Activated CD8-positive, alpha-beta memory T cell treated with anti-CD3 and anti-CD28 coated beads, Interleukin-2, amount 50 U/mL, for 24 hours (primary cell): ENCODE measurements around the gene STEAP1B.

Source experiments
- DNase-seq: peaks from one replicate; pipeline ENCODE4 v3.0.0-alpha.2; 2020; ENCODE audit errors: extremely low read depth

STEAP1B gene

GRCh38 chr7:22400150-22400814, 99.7 kb downstream of the STEAP1B start:
- no peak for DNase-seq

GRCh38 chr7:22399546-22399945, 100.4 kb downstream of the STEAP1B start:
- no peak for DNase-seq

GRCh38 chr7:22399091-22399490, 100.9 kb downstream of the STEAP1B start:
- no peak for DNase-seq

GRCh38 chr7:22397981-22398380, 102.0 kb downstream of the STEAP1B start:
- DNase-seq, result no peak

- DNase-seq, result no peak
These were observed 104.8 kb downstream of the STEAP1B start for GRCh38 chr7:22395222-22395621.

GRCh38 chr7:22394739-22395138, 105.2 kb downstream of the STEAP1B start:
- no peak for DNase-seq

GRCh38 chr7:22393913-22394729, 105.9 kb downstream of the STEAP1B start:
- no peak for DNase-seq

- DNase-seq, result no peak
These were observed 109.5 kb downstream of the STEAP1B start for GRCh38 chr7:22390516-22390915.

GRCh38 chr7:22389892-22390291, 110.1 kb downstream of the STEAP1B start:
- no peak for DNase-seq

- DNase-seq, result no peak
These were observed 112.4 kb downstream of the STEAP1B start for GRCh38 chr7:22387583-22387982.

- no peak for DNase-seq
These were observed 113.1 kb downstream of the STEAP1B start for GRCh38 chr7:22386865-22387264.

- no peak for DNase-seq
These were observed 113.7 kb downstream of the STEAP1B start for GRCh38 chr7:22386206-22386858.

- DNase-seq, result no peak
These were observed 114.7 kb downstream of the STEAP1B start for GRCh38 chr7:22385326-22385725.

GRCh38 chr7:22380333-22380732, 119.7 kb downstream of the STEAP1B start:
- DNase-seq, result no peak

- DNase-seq, result no peak
These were observed 121.6 kb downstream of the STEAP1B start for GRCh38 chr7:22378199-22378980.

GRCh38 chr7:22377703-22378102, 122.3 kb downstream of the STEAP1B start:
- no peak for DNase-seq

- no peak for DNase-seq
These were observed 124.5 kb downstream of the STEAP1B start for GRCh38 chr7:22375359-22376048.

- DNase-seq, result no peak
These were observed 126.1 kb downstream of the STEAP1B start for GRCh38 chr7:22373911-22374310.

GRCh38 chr7:22373388-22373787, 126.6 kb downstream of the STEAP1B start:
- no peak for DNase-seq

GRCh38 chr7:22372863-22373262, 127.1 kb downstream of the STEAP1B start:
- no peak for DNase-seq

GRCh38 chr7:22371878-22372277, 128.1 kb downstream of the STEAP1B start:
- DNase-seq, result no peak
